Skeletal muscle satellite cell (primary cell): ENCODE data around the gene SOX6.

ENCODE experiments used
- H3K27me3 ChIP-seq: 2 replicates; pipeline ENCODE4 v1.7.0; 2013; ENCODE audit warnings: low read length; ENCODE audit not compliant: control insufficient read depth, insufficient read depth
- H3K36me3 ChIP-seq: 2 replicates; pipeline ENCODE4 v1.7.0; 2013; ENCODE audit warnings: mild to moderate bottlenecking, control low read depth, low read length; ENCODE audit not compliant: insufficient read depth
- H3K4me1 ChIP-seq: 2 replicates; pipeline ENCODE4 v1.7.0; 2013; ENCODE audit warnings: low read length; ENCODE audit not compliant: control insufficient read depth, insufficient read depth
- H3K4me2 ChIP-seq: 2 replicates; pipeline ENCODE4 v1.7.0; 2013; ENCODE audit warnings: mild to moderate bottlenecking, low read length
- H3K4me3 ChIP-seq: 2 replicates; pipeline ENCODE4 v1.7.0; 2013; ENCODE audit warnings: low read length
- H3K9ac ChIP-seq: 2 replicates; pipeline ENCODE4 v1.7.0; 2013; ENCODE audit warnings: mild to moderate bottlenecking, low read depth, low read length, moderate library complexity
- H3K9me3 ChIP-seq: replicated peaks from 2 replicates; pipeline ENCODE4 v1.7.0; 2013; ENCODE audit warnings: mild to moderate bottlenecking, control low read depth, low read length

Gene SOX6

GRCh38 chr11:15944460-15944859 is 411.9 kb downstream of the SOX6 start:
- no peaks in the 10 kb centered on the region for H3K36me3 ChIP-seq
- peaks cover 6% of the 10 kb centered on the region for H3K9me3 ChIP-seq
- H3K4me3 ChIP-seq, result no peak overlapping the region
- no peaks in the 10 kb centered on the region for H3K27me3 ChIP-seq
- no peak overlapping the region for H3K4me2 ChIP-seq
- no peaks in the 10 kb centered on the region for H3K4me1 ChIP-seq
- no peak overlapping the region for H3K9ac ChIP-seq

- H3K9me3 ChIP-seq, result peaks cover 6% of the 10 kb centered on the region
- H3K27me3 ChIP-seq, result no peaks in the 10 kb centered on the region
- H3K4me3 ChIP-seq, result no peak overlapping the region
- no peak overlapping the region for H3K4me2 ChIP-seq
- no peak overlapping the region for H3K9ac ChIP-seq
- no peaks in the 10 kb centered on the region for H3K36me3 ChIP-seq
- H3K4me1 ChIP-seq, result no peaks in the 10 kb centered on the region
These were observed 412.7 kb downstream of the SOX6 start for GRCh38 chr11:15943418-15944197.

- H3K4me2 ChIP-seq, result no peak overlapping the region
These were observed 413.4 kb downstream of the SOX6 start for GRCh38 chr11:15942936-15943335.

GRCh38 chr11:15942126-15942525 is 414.2 kb downstream of the SOX6 start:
- Histone ChIP-seq H3K9ac (no peak overlapping the region), H3K9me3 (peaks cover 6% of the 10 kb centered on the region), H3K4me1 (no peaks in the 10 kb centered on the region), H3K4me3 (no peak overlapping the region), H3K36me3 (no peaks in the 10 kb centered on the region), H3K4me2 (no peak overlapping the region), H3K27me3 (no peaks in the 10 kb centered on the region)

More at GRCh38 chr11:15942936-15943335, 413.4 kb downstream of the SOX6 start:
- Histone ChIP-seq H3K27me3 (no peaks in the 10 kb centered on the region), H3K9ac (no peak overlapping the region), H3K4me1 (no peaks in the 10 kb centered on the region), H3K36me3 (no peaks in the 10 kb centered on the region), H3K9me3 (peaks cover 6% of the 10 kb centered on the region), H3K4me3 (no peak overlapping the region)

- Histone ChIP-seq H3K9me3 (peaks cover 2% of the 10 kb centered on the region), H3K9ac (no peak overlapping the region)
These were observed 415.1 kb downstream of the SOX6 start for GRCh38 chr11:15941206-15941770.

GRCh38 chr11:15940462-15941205 is 415.7 kb downstream of the SOX6 start:
- Histone ChIP-seq H3K9me3 (no peaks in the 10 kb centered on the region), H3K9ac (no peak overlapping the region), H3K4me3 (no peak overlapping the region), H3K4me1 (no peaks in the 10 kb centered on the region), H3K4me2 (peak overlapping the region; percentile 70), H3K36me3 (no peaks in the 10 kb centered on the region), H3K27me3 (peaks cover 8% of the 10 kb centered on the region)

More at GRCh38 chr11:15941206-15941770, 415.1 kb downstream of the SOX6 start:
- Histone ChIP-seq H3K4me3 (no peak overlapping the region), H3K27me3 (peaks cover 2% of the 10 kb centered on the region), H3K4me1 (no peaks in the 10 kb centered on the region), H3K36me3 (no peaks in the 10 kb centered on the region), H3K4me2 (peak overlapping the region; percentile 70)

GRCh38 chr11:15938983-15939382 is 417.4 kb downstream of the SOX6 start:
- Histone ChIP-seq H3K4me1 (no peaks in the 10 kb centered on the region), H3K4me2 (no peak overlapping the region), H3K9me3 (no peaks in the 10 kb centered on the region), H3K27me3 (peaks cover 12% of the 10 kb centered on the region), H3K4me3 (no peak overlapping the region), H3K36me3 (no peaks in the 10 kb centered on the region), H3K9ac (no peak overlapping the region)

GRCh38 chr11:15938121-15938611 is 418.2 kb downstream of the SOX6 start:
- peaks cover 12% of the 10 kb centered on the region for H3K27me3 ChIP-seq
- H3K4me3 ChIP-seq, result no peak overlapping the region
- H3K9me3 ChIP-seq, result no peaks in the 10 kb centered on the region
- H3K36me3 ChIP-seq, result no peaks in the 10 kb centered on the region
- no peak overlapping the region for H3K9ac ChIP-seq
- no peak overlapping the region for H3K4me2 ChIP-seq
- no peaks in the 10 kb centered on the region for H3K4me1 ChIP-seq

- Histone ChIP-seq H3K9me3 (no peaks in the 10 kb centered on the region), H3K4me3 (no peak overlapping the region), H3K4me1 (no peaks in the 10 kb centered on the region), H3K36me3 (no peaks in the 10 kb centered on the region), H3K27me3 (peaks cover 12% of the 10 kb centered on the region), H3K9ac (no peak overlapping the region), H3K4me2 (no peak overlapping the region)
These were observed 418.7 kb downstream of the SOX6 start for GRCh38 chr11:15937601-15938120.

- Histone ChIP-seq H3K36me3 (no peaks in the 10 kb centered on the region), H3K9me3 (no peaks in the 10 kb centered on the region), H3K4me3 (no peak overlapping the region)
These were observed 420.3 kb downstream of the SOX6 start for GRCh38 chr11:15936011-15936410.

GRCh38 chr11:15935373-15935772 is 421.0 kb downstream of the SOX6 start:
- Histone ChIP-seq H3K9ac (no peak overlapping the region), H3K4me2 (no peak overlapping the region), H3K27me3 (peaks cover 12% of the 10 kb centered on the region), H3K36me3 (no peaks in the 10 kb centered on the region), H3K4me3 (no peak overlapping the region), H3K9me3 (no peaks in the 10 kb centered on the region), H3K4me1 (no peaks in the 10 kb centered on the region)

More at GRCh38 chr11:15936011-15936410, 420.3 kb downstream of the SOX6 start:
- peaks cover 12% of the 10 kb centered on the region for H3K27me3 ChIP-seq
- no peak overlapping the region for H3K9ac ChIP-seq
- no peaks in the 10 kb centered on the region for H3K4me1 ChIP-seq
- no peak overlapping the region for H3K4me2 ChIP-seq
